Chondrocyte (in vitro differentiated cells): Measurements from ENCODE around the gene SMIM28. TPM values are rescaled to one million over a fixed set of nuclear protein-coding genes. Genes with fewer than 3 reads are reported as not detected.

Source experiments
- DNase-seq: peaks from one replicate; pipeline ENCODE4 v3.0.0; 2021; ENCODE audit warnings: mixed read lengths, low spot score
- H3K27ac Mint-ChIP-seq: one replicate; pipeline ENCODE4 v1.8.0; 2021; ENCODE audit warnings: mild to moderate bottlenecking, moderate library complexity, mixed read lengths; ENCODE audit not compliant: unreplicated experiment
- H3K27me3 Mint-ChIP-seq: 2 replicates; pipeline ENCODE4 v1.8.0; 2021; ENCODE audit warnings: low read depth, mixed read lengths
- H3K36me3 Mint-ChIP-seq: 2 replicates; pipeline ENCODE4 v1.8.0; 2021; ENCODE audit warnings: low read depth, mixed read lengths
- H3K4me1 Mint-ChIP-seq: 2 replicates; pipeline ENCODE4 v1.8.0; 2021; ENCODE audit warnings: low read depth, mild to moderate bottlenecking, mixed read lengths
- H3K4me3 Mint-ChIP-seq: one replicate; pipeline ENCODE4 v1.8.0; 2021; ENCODE audit warnings: mild to moderate bottlenecking, moderate library complexity, mixed read lengths; ENCODE audit not compliant: unreplicated experiment
- H3K9me3 Mint-ChIP-seq: 2 replicates; pipeline ENCODE4 v1.8.0; 2021; ENCODE audit warnings: low read depth, mixed read lengths
- total RNA-seq: library from RNA; stranded (reverse); gene quantifications from 3 replicates; pipeline ENCODE4 v1.2.1, GENCODE V29; 2021
- TF ChIP-seq, protein P1 (sequence below): fragments of 200-600 bp; sonication (generic); IDR thresholded peaks from 2 replicates; pipeline ENCODE4 v1.5.0; 2021; ENCODE audit warnings: antibody characterized with exemption, mild to moderate bottlenecking, moderate library complexity

Gene SMIM28
- total RNA-seq, 1 donor from 2014 or later: not detected

DNA sequence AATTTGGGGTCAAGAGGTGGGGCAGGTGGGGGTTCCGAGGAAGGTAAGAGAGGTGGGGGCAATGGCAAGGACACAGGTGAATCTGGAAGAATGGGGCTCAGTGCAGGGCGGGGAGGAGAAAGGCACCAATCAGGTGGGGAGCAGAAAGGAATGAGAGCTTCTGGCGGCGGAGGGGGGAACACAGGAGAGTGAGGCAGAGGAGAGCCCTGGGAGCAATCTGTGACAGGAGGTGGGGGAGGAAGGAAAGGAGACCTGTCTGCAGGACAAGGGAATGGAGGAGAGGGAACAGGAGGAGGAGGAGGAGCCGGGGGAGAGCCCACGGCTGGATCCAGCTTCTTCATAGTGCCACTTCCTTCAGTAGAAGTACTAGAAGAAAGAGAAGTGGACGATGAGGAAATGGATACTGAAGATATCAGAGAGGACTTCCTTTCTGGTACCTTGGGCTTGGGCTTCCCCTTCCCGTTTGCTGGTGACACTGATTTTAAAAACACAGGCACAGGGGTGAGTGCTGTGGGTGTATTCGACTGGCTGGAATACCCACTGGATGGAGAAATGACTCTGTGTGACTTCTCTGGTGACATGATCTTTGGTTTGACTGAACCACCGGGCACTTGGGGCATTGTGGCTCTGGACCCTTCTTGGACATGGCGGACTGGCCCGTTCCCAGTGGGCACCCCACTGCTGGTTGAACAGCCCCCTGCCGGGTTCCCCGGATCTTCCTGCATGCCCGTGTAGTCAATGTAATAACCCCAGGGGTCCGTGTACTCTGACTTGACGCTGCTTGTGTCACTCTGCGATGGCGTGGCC, 53.8 kb downstream of the SMIM28 start:
- no peaks in the 10 kb centered on the region for H3K9me3 Mint-ChIP-seq
- TF ChIP-seq, protein P1, sequence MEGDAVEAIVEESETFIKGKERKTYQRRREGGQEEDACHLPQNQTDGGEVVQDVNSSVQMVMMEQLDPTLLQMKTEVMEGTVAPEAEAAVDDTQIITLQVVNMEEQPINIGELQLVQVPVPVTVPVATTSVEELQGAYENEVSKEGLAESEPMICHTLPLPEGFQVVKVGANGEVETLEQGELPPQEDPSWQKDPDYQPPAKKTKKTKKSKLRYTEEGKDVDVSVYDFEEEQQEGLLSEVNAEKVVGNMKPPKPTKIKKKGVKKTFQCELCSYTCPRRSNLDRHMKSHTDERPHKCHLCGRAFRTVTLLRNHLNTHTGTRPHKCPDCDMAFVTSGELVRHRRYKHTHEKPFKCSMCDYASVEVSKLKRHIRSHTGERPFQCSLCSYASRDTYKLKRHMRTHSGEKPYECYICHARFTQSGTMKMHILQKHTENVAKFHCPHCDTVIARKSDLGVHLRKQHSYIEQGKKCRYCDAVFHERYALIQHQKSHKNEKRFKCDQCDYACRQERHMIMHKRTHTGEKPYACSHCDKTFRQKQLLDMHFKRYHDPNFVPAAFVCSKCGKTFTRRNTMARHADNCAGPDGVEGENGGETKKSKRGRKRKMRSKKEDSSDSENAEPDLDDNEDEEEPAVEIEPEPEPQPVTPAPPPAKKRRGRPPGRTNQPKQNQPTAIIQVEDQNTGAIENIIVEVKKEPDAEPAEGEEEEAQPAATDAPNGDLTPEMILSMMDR: no peak
- DNase-seq: peak; percentile 93
- no peak overlapping the region for H3K27ac Mint-ChIP-seq
- H3K4me3 Mint-ChIP-seq: no peak overlapping the region
- H3K4me1 Mint-ChIP-seq: peaks cover 8% of the 10 kb centered on the region
- peaks cover 8% of the 10 kb centered on the region for H3K36me3 Mint-ChIP-seq
- no peaks in the 10 kb centered on the region for H3K27me3 Mint-ChIP-seq

DNA sequence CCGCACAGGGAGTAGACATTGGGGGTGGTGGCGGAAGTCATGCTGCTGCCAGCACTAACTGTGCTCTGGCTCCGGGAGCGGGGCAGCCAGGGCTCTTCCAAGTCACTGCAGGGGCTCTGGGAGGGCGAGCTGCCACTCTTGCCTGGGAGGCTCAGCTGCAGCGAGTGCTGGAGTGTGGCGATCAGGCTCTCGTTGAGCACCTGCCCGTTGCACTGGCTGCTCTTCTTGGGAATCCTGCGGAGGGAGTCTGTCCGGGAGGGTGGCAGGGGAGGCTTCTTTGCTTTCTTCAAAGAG, 54.3 kb downstream of the SMIM28 start:
- Mint-ChIP-seq H3K27ac (no peak overlapping the region), H3K4me3 (no peak overlapping the region)
- DNase-seq: no peak

More for the DNA sequence above, 54.3 kb downstream of the SMIM28 start:
- TF ChIP-seq, protein P1: no peak
- no peaks in the 10 kb centered on the region for H3K27me3 Mint-ChIP-seq
- no peaks in the 10 kb centered on the region for H3K9me3 Mint-ChIP-seq
- peaks cover 6% of the 10 kb centered on the region for H3K36me3 Mint-ChIP-seq
- peaks cover 8% of the 10 kb centered on the region for H3K4me1 Mint-ChIP-seq

Other genes with a start within 250 kb of the SMIM28 start
- 1.1 to 2.7 TPM (median 2.7 TPM) in 3 replicates for gene ARFGEF3, start 216.0 kb upstream of the SMIM28 start, total RNA-seq
- gene PBOV1, start 159.4 kb upstream of the SMIM28 start, total RNA-seq: not detected in 3 replicates
- 28.2 to 43.7 TPM (median 42.5 TPM) in 3 replicates for gene HEBP2, start 26.3 kb downstream of the SMIM28 start, total RNA-seq
- 17.2 to 23.7 TPM (median 23.4 TPM) in 3 replicates for gene NHSL1, start 121.6 kb downstream of the SMIM28 start, total RNA-seq